HG03457 (cell line): ENCODE data around the gene ELMO2.
A peak's percentile ranks its signal among the peaks of the same experiment; 100 is the strongest.

Experiments
- ATAC-seq: cut with Tn5 transposase; IDR thresholded peaks from one replicate; pipeline ENCODE4 v1.9.1; 2021; ENCODE audit warnings: moderate number of reproducible peaks; ENCODE audit not compliant: unreplicated experiment

Gene ELMO2

DNA sequence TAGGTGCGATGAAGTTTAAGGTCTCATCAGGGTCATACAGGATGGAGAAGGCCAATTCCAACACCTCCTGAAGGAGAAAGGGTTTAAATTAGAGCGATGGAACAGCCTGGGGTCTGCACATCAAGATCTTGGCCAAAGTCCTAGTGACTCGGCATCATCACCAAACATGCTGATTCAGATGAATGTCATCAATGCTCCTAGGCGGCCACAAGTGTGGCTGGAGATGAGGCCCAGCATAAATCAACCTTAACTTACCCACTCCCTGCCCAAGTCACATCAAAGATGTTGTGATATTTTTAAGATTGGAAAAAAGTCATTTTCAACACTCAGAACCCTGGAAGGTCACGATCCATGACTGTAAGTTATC is 37.5 kb downstream of the ELMO2 start:
- no peak for ATAC-seq

DNA sequence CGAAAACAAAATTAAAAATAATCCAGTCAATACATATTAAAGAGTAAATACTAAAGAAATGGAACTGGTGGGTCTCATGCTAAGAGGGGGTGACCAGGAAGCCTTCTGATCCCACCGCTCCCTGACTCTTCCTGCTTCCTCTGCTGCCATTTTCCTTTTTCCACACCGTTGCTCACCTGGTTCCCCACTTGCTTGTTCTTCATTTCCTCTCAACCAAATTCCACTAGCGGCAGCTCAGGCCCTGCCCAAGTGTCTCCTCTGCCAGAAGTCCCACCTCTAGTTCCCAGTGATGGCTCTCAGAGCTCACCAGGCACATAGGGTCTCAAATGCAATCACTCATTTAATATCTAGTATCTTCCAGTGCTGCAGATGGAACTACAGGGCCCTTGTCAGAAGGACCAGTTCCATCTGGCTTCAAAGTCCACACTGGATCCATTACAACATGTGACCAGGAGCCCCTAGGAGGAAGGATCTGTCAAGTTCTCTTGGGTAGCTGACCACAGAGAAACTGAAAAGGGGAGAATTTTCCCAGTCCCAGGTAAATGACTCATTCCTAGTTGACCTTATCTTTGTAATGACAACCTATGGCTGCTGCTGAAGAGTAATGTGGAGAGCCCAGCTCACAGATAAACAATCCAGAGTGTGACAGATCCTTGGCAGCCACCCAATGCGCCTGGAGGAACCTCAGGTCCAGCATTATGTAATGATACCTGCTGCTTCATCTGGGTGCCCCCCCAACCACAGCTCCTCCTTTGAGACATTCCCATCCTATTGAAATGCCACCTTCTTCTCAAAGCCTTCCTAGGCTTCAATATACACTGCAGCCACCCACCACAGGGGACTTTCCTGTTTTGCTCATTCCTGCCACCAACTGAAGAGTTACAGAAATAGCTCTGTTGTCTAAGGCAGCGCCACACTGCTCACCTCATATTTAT is 38.2 kb downstream of the ELMO2 start:
- no peak for ATAC-seq

DNA sequence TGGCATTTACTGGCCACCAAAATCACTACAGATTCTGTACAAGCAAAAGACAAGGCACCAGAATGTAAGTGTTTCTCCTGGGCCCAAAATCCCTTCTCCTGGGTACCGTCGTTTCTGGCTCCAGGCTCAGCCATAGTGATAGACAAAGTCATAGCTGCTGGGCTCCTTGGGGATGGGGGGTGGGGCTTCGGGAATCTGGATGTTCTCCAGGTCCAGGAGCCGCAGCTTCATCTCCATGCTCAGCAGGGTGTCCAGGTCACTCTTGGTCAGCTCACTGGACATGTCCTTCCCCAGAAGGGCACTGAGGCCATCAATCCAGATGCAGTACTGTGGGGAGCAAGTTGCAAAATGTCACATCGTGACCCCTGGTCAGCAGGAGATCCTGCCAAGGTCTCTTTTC is 39.2 kb downstream of the ELMO2 start:
- no peak for ATAC-seq

DNA sequence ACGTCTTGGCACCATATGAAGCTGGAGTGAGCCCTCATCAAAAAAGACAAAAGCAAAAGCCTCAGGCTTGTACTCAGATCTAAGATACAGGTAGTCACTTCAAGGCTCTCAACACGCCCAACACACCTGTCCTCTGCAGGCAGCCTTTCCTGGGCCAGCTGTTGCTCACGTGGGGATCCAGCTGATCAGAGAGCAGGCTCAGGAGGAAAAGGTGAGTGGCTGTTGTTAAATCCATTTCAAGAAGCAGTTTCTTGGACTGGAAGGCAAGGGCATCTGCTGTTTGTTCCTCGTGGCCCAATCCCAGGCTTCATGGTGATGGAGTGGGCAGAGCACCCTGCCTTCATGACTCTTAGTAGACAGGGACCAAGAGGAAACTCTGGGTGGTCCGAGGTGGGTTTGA is 39.6 kb downstream of the ELMO2 start:
- no peak for ATAC-seq

DNA sequence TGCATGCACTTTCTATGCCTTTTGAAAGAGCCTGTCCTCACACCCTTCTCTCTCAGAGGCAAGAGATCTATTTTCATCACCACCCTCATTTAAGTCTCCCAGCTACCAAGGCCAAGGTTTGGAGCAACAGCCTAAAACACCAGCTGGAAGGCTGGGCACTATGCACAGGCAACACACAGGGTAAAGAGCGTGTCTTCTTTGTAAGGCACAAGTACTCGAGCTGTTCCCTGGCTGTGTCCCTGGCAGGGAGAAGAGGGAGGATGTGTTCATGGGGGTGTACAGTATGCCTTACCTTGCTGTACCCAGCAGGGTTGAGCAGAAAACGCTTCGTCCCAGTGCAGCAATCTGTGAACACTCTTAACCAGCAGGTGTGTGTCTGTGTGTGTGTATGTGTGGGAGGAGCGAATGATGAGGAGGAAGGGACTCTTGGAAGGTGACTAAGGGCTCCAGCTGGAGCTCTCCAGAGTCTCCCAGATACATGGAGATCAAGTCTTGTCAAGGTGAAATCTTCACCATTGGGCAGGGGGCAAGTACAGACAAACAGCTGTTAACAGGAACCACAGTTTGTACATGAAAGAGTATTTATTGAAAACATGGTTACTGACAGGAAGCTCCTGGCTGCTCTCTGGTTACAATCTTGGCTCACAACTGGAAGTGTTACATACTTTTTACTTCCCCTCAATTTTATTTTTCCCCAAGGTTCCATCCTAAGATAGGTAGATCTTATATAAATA is 40.8 kb downstream of the ELMO2 start:
- no peak for ATAC-seq

DNA sequence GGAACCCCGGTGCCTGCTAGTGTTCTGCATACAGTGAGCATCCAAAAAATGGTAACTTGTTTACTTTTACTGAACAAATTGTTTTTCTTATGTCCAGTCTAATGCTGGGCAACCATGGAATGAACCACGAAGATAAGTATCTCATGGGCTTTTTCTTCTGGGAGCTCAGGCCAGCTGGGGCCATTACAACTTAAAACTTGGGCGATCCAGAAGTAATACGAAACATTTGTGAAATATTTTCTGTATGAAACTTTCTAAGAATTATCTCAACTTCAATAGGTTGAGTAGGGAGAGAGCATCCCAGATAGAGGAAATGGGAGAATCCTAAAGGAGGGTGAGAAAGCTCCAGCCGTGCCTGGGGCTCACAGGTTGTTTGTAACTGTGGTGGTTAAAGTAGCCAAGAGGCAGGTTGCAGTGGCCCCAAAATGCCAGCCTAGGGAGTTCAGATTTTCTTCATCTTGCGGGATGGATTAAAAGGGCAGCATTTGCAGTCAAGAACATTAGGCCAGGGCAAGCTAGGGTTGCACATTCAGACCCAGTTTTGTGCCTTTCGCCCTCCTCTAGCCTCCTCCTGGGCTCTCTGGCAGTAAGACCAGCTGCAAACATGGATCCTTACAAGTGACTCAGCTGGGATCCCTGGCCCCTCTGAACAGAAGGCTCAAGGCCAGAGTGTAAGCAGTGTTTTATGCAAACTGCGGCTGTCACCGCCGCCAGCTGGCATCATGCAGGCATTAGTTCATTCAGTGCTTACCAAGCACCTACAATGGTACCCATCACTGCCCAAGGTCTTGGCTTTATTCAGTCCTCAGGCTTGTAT is 41.5 kb downstream of the ELMO2 start:
- ATAC-seq = no peak

DNA sequence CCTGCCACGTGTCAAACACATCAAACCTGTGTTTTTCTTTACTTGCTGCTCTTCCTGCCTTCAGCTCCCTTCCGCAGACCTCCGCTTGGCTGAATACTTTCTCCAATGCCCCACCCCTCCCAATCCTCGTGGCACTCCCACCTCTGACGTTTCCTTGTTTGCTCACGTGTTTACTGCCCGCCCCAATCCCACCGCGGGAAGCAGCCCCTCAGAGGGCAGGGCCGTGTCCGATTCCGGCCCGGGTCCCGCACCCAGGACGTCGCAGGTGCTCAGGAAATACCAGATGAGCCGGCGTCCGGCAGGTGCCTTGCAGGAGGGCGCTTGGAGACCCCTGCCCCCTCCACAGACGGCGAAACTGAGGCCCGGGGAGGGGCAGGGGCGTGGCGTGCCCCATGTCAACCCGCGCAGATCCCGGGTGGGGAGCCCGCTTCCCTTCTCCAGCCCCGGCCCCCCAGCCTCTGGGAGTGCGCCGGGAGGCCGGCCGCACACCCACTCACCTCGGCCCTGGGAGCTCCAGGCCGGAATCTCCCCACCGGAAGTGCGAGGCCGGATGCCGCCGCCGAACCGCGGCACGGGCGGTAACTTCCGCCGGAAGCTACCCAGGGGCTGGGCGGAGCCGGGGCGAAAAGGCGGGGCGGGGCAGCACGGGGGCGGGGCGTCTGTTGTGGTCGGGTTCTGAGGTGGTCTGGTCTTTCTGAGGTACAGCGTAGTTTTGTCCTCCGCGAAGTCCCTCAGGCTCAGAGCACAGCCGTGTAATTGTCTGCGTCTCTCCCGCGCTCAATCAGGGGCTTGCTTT is 42.3 kb downstream of the ELMO2 start:
- peak; percentile 51 for ATAC-seq

DNA sequence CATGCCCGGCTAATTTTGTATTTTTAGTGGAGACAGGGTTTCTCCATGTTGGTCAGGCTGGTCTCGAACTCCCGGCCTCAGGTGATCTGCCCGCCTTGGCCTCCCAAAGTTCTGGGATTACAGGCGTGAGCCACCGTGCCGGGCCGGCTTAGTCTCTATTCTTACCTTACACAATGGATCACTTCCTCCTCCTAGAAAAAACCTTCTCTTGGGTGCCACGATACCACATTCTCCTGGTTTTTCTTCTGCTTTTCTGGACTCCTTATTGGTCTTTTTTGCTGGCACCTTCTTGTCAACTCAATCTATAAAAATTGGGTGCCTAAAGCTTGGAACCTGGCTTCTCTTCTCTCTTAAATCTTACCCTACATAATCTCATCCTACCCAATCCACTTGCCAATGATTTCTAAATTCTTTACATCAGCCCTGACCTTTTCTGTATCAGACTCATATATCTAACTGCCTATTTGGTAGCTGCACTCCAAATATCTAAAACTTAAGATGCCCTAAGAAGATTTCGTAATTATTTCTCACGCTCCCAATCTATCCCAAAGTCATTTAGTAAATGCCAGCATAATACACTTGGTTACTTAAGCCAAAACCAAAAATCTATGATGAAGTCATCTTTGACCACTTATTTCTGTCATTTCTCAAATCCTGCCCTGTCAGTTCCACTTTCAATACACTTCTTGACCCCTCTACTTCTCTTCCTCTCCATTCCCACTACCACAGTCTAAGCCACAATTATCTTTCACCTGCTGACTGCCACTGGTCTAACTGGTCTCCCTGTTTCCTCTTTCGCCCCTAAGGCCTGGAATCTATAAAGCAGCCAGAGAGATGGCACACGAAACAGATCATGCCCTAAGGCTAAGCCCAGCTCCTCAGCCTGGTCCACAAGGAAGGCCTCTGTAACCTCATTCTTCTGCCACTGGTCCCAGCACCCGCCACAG is 43.2 kb downstream of the ELMO2 start:
- ATAC-seq = peak; percentile 21

DNA sequence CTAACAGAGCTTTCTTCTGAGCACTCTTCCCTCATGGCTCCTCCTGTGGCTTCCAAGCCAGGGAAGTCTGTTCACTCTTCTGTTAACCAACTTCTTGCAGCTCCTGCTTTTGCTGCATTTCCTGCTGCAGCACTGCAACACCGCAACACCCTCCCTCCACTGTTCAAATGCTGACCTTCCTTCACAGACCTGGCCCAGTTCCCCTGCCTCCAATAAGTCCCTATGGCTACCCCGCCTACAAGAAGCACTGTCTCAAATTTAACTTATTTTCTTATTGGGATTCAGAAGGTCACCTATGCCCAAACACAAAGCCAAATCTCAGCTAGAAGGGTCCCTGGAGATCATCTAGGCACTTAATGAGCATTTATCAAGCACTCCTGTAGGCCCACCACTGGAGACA is 44.6 kb downstream of the ELMO2 start:
- no peak for ATAC-seq

DNA sequence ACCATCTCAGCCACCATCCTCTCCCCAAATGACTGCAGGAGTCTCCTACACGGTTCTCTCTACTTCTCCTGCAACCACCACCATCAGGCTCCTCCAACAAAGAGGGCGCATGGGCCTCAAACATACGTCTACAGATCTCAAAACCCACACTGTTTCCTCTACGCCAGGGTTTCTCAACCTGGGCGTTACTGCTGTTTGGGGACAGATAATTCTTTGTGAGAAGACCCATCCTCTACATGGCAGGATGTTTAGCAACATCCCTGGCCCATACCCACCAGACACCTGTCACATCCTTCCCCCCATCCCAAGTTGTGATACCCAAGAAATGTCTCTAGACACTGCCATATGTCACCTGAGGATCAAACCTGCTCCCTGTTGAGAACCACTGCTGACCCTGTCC is 45.0 kb downstream of the ELMO2 start:
- no peak for ATAC-seq

DNA sequence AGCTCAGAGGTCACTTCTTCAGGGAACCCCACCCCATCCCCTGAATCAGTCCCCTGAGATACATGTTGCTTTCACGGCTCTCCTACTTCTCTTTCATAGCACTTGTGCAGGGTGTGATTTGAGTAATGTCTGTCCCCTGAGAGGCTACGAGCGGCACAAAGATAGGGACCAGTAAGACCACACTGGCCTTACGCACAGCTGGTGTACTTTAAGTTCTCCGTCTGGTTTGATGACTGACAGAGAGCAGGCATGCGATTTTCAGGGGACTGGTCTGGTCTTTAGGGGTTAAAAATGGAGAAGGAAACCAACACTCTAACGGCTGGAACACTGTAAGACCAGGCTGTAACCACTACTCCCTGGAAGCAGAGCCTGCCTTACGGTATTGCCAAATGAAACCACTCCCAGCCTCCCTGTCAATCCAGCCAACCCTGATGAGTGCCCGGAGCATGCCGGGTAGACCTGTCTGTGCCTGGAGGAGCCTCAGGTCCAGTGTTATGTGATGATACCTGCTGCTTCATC is 47.1 kb downstream of the ELMO2 start:
- no peak for ATAC-seq

DNA sequence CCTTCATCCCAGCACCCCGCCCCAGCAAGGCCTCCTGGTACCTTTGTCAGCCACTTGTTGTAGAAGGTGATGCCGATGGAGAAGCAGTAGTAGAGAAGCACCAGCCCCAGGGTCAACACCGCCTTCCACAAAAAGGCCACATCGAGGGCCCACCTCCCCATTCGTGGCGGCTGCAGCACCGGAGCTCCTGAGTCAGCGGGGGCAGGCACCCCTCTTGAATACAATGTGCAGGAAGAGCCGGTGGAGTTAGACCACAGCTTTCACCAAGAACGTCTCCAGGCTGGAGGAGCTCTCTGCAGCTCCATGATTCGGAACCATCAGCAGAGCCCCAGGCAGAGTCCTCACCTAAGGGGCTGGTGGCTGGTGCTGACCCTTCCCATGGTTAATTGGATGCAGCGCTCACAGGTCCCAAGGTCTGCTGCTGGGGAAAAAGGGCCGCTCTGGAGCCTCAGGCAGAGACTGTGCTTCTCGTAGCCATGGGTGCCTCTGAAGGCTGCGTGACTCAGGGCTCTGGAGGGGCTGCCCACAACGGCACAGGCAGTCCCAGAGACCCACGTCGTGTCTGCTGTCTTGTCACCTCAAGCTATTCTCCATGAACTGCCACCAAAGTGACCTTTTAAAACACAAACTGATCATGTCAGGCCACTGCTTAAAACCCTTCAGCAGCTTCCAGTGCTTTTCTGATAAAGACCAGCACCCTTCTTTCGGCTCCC is 47.9 kb downstream of the ELMO2 start:
- ATAC-seq = no peak

DNA sequence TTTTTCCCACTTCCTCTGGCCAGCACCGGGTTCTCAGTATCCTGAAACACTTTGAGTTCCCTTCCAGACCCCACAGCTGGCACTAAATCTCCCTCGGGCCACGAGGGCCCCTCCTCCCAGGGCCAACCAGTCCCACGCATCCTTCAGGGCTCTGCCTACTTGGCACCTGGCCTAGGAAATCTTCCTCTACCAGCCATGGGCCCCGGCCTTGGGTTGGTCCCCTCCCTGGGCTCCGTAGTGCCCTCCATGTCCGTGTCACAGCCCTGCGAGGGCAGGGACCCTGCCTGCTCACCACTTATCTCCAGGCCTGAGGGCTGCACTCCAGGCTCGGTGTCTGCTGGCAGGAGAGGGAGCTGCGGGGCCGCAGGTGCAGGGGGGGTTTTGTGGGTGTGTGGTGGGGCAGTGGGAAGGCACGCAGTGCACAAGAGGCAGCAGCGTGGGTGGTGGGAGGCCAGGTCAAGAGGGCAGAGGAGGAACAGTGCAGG is 49.3 kb downstream of the ELMO2 start:
- ATAC-seq = no peak

DNA sequence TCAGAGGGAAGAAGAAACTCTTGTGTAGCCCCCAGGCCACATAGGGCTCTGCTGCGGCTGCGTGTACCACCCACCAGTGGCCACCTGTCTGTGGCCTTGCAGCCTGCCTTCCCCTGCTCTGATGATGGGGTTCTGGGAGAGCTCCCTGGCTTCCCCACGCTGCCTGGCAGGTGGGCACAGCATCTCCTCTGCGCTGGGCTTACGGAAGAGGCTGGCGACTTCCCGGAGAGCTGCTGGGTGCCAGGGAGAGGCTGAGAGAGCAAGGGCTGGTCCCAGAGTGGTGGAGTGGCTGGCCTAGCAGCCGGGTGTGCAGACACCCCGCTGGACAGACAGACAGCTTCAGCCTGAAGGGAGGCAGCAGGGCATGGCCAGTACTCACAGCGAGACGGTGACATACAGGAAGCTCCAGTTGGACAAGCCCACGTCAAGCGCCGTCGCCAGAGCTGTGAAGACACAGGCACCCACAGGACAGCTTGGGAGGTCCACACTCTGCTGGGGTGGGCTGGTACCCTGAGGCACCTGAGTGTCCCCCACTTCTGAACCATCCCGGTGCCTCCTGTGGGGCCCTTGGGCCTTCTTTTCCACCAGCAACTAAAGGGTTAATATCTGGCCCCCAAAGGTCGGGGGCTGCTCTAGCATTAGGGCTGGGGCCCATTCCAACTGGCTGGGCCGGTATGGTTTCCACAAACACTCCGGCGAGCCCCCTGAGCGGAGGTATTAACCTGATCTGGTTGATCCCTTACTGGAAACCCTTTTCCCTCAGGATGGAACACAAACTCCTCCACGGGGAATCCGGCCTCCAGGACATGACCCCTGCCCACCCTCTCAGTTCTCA is 50.0 kb downstream of the ELMO2 start:
- no peak for ATAC-seq

DNA sequence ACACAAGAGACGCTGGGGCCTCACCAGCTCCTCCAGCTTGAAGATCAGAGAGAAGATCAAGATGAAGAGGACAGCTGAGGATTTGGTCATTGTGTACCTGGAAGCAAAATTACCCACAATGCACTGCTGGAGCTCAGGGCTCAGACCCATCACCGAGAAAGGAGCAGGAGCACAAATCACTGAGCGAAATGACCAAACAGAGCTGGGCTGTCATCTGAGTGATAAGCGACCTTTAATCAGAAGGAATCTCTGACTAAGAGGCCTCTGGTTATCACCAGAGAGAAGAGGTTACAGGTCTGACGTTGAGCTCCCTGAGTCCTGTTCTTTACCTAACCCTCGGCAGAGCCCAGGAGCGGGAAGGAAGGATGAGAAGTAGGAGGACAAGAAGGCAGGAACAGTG is 50.6 kb downstream of the ELMO2 start:
- no peak for ATAC-seq

DNA sequence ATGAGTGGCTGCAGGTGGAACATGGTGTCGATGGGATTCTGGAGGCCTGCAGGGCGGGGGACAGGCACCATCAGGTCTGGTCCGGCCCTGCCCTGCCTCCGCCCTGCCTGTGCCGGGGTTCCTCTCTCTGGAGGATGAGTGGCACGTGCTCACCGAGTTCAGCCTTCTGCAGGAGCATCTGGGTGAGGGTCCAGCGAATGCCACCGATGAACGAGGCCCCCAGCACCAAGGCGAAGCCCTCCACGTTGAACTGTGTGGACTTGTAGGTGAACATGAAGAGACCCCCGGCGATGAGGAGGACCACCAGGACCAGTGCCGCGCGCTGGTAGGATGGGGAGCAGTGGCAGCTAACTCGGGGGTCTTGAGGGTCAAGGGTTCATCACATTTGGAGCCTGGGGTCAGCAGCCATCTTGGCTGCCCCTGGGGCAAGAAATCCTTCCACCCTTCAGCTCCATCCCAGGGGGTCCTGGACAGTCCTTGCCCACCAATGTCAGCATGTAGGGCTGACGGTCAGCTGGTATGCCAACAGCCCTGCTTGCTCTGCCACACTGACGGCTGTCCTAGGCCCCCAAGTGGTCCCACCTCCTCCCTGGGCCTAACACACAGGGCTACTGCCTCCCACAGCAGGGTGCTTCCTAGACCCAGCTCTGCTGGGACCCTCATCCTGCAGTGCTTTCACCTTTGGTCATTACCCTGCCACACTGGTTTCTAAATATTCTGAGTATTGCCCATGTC is 51.3 kb downstream of the ELMO2 start:
- ATAC-seq = no peak

DNA sequence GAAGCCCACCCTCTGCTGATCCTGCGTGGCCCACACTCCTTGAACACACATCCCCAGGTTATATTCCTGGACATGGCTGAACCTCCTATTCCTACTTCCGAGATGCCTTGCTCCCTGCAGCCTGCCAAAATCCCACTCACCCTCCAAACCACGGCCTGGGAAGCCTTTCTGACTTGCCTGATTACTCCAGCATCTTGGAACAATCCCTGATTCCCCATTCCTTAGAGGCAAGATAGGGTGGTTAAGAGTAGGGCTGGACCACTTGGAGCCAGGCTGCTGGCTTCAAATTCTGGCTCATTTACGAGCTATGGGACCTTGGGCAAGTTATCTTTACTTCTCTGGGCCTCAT is 52.2 kb downstream of the ELMO2 start:
- no peak for ATAC-seq
